CD14-positive monocyte (primary cell): Measurements from ENCODE around the gene CEP128. TPM values are rescaled to one million over a fixed set of nuclear protein-coding genes. Genes with fewer than 3 reads are reported as not detected.

Source experiments
- DNase-seq, 3 donors: peaks; one replicate each; pipeline ENCODE4 v3.0.0-alpha.2; 2011 to 2022
- H2AFZ ChIP-seq: 2 replicates; pipeline ENCODE4 v1.6.0; 2012; ENCODE audit warnings: mild to moderate bottlenecking, low read depth, low read length, inconsistent platforms; ENCODE audit not compliant: insufficient read depth, poor library complexity, severe bottlenecking
- H3K27ac ChIP-seq, 2 donors: 1 replicate in 1 of 2; 2 replicates in 1 of 2; pipeline ENCODE4 v1.5.1; 2012 to 2013; ENCODE audit warnings: low read length in 2 of 2, control low read depth in 1 of 2, inconsistent platforms in 1 of 2, low read depth in 1 of 2, mild to moderate bottlenecking in 1 of 2
- H3K27me3 ChIP-seq, 2 donors: one replicate each; pipeline versions ENCODE4 v1.6.0 to v1.6.1; 2011 to 2013; ENCODE audit warnings: low read length in 2 of 2; ENCODE audit not compliant: control insufficient read depth in 2 of 2, insufficient read depth in 2 of 2
- H3K36me3 ChIP-seq, 2 donors: replicated peaks in 1 of 2; 1 replicate in 1 of 2; 2 replicates in 1 of 2; pipeline versions ENCODE4 v1.5.1 to v1.6.1; 2012 to 2013; ENCODE audit warnings: low read length in 2 of 2, control low read depth in 1 of 2, inconsistent platforms in 1 of 2, mild to moderate bottlenecking in 1 of 2; ENCODE audit not compliant: insufficient read depth in 2 of 2, control insufficient read depth in 1 of 2
- H3K4me1 ChIP-seq, 2 donors: 1 replicate in 1 of 2; 2 replicates in 1 of 2; pipeline versions ENCODE4 v1.5.1 to v1.6.1; 2012 to 2013; ENCODE audit warnings: low read length in 2 of 2, control low read depth in 1 of 2, inconsistent platforms in 1 of 2, mild to moderate bottlenecking in 1 of 2, moderate library complexity in 1 of 2; ENCODE audit not compliant: insufficient read depth in 2 of 2, control insufficient read depth in 1 of 2
- H3K4me2 ChIP-seq: replicated peaks from 2 replicates; pipeline ENCODE3; 2012; ENCODE audit warnings: low read length, moderate library complexity, mild to moderate bottlenecking; ENCODE audit not compliant: poor library complexity, severe bottlenecking; ENCODE audit errors: extremely low read depth
- H3K4me3 ChIP-seq, 3 experiments: fragments of 200-600 bp in 1 of 3; sonication (generic) in 1 of 3; replicated peaks in 1 of 3; 1 replicate in 2 of 3; 2 replicates in 1 of 3; pipeline ENCODE4 v1.5.1; 2011 to 2013; ENCODE audit warnings: low read length in 3 of 3, mild to moderate bottlenecking in 3 of 3, control low read depth in 2 of 3, low read depth in 2 of 3, inconsistent platforms in 1 of 3, moderate library complexity in 1 of 3
- H3K79me2 ChIP-seq: 2 replicates; pipeline ENCODE4 v1.6.0; 2012; ENCODE audit warnings: mild to moderate bottlenecking, control low read depth, inconsistent platforms, low read length, moderate library complexity; ENCODE audit not compliant: insufficient read depth
- H3K9ac ChIP-seq: 2 replicates; pipeline ENCODE4 v1.6.0; 2017; ENCODE audit warnings: low read length, mild to moderate bottlenecking; ENCODE audit not compliant: insufficient read depth, poor library complexity, severe bottlenecking
- H3K9me3 ChIP-seq, 2 donors: replicated peaks in 1 of 2; 1 replicate in 1 of 2; 2 replicates in 1 of 2; pipeline versions ENCODE4 v1.5.1 to v1.6.1; 2012 to 2013; ENCODE audit warnings: low read length in 2 of 2, control low read depth in 1 of 2; ENCODE audit not compliant: control insufficient read depth in 1 of 2, insufficient read depth in 1 of 2
- H4K20me1 ChIP-seq: 2 replicates; pipeline ENCODE4 v1.6.0; 2012; ENCODE audit warnings: mild to moderate bottlenecking, low read length, control low read depth, moderate library complexity; ENCODE audit not compliant: insufficient read depth
- H3K27ac Mint-ChIP-seq, 7 donors: one replicate each; pipeline ENCODE4 v1.8.0; 2020; ENCODE audit warnings: mild to moderate bottlenecking in 7 of 7, mixed read lengths in 7 of 7, moderate library complexity in 6 of 7, inconsistent platforms in 2 of 7
- H3K27me3 Mint-ChIP-seq, 3 donors: one replicate each; pipeline ENCODE4 v1.8.0; 2021 to 2022; ENCODE audit warnings: low read depth in 3 of 3, mild to moderate bottlenecking in 3 of 3, mixed read lengths in 3 of 3, moderate library complexity in 3 of 3, inconsistent platforms in 1 of 3
- H3K36me3 Mint-ChIP-seq, 2 donors: one replicate each; pipeline ENCODE4 v1.8.0; 2020; ENCODE audit warnings: mixed read lengths in 2 of 2, inconsistent platforms in 1 of 2, mild to moderate bottlenecking in 1 of 2
- H3K4me1 Mint-ChIP-seq: one replicate; pipeline ENCODE4 v1.8.0; 2020; ENCODE audit warnings: mild to moderate bottlenecking, mixed read lengths
- H3K4me3 Mint-ChIP-seq, 2 donors: one replicate each; pipeline ENCODE4 v1.8.0; 2020; ENCODE audit warnings: mild to moderate bottlenecking in 2 of 2, mixed read lengths in 2 of 2, moderate library complexity in 1 of 2
- H3K9me3 Mint-ChIP-seq, 7 donors: one replicate each; pipeline ENCODE4 v1.8.0; 2020 to 2022; ENCODE audit warnings: mixed read lengths in 7 of 7, mild to moderate bottlenecking in 6 of 7, moderate library complexity in 6 of 7, inconsistent platforms in 2 of 7
- CTCF ChIP-seq: fragments of 200-600 bp; IDR thresholded peaks from one replicate; pipeline ENCODE4 v1.8.0; 2022; ENCODE audit warnings: antibody characterized with exemption, mild to moderate bottlenecking
- WGBS: methylation state at CpG from one replicate; pipeline ENCODE4 v1.1.5; 2013; ENCODE audit warnings: missing lambda C conversion rate; ENCODE audit not compliant: insufficient coverage; 5-methylcytosine and 5-hydroxymethylcytosine counted together
- intact Hi-C, 2 donors: fragments of 100-400 bp; cut with micrococcal nuclease; formaldehyde crosslinking; loops; one replicate each; pipeline versions ENCODE4 v1.15.0 to v1.15.1; 2023
- polyA plus RNA-seq, 3 donors: library from polyadenylated mRNA; depleted of rRNA in 1 of 3; unstranded in 2 of 3; stranded (reverse) in 1 of 3; fragments of 300-500 nt in 2 of 3; fragments of >200 nt in 1 of 3; fragmentation: Illumina TruSeq in 2 of 3; gene quantifications; 1 replicate in 2 of 3; 2 replicates in 1 of 3; pipeline ENCODE4 v1.2.3, GENCODE V29; 2012 to 2021

Gene CEP128
- polyA plus RNA-seq, 3 donors: 0.41 to 0.88 (median 0.62) TPM

GRCh38 chr14:80762641-80763228 is 178.8 kb downstream of the CEP128 start:
- no peaks in the 10 kb centered on the region for H3K4me1 ChIP-seq
- H3K4me1 Mint-ChIP-seq: no peaks in the 10 kb centered on the region
- no peak overlapping the region for H3K4me3 Mint-ChIP-seq
- no peaks in the 10 kb centered on the region for H3K27me3 ChIP-seq
- peaks cover 0 to 1% (median 0%) of the 10 kb centered on the region in 7 donors for H3K9me3 Mint-ChIP-seq
- no peaks in the 10 kb centered on the region for H4K20me1 ChIP-seq
- H3K4me3 ChIP-seq: no peak overlapping the region
- no CpG with 5 or more reads among the region's 3 CpGs for WGBS
- H3K79me2 ChIP-seq: no peaks in the 10 kb centered on the region
- no peak for DNase-seq
- H3K27me3 Mint-ChIP-seq: peaks cover 0 to 1% (median 0%) of the 10 kb centered on the region in 3 donors
- no peaks in the 10 kb centered on the region for H3K9me3 ChIP-seq
- H3K36me3 ChIP-seq: peaks cover 3 to 9% of the 10 kb centered on the region in 2 donors
- H3K27ac ChIP-seq: no peak overlapping the region
- intact Hi-C loops: no loop called here
- no peak overlapping the region for H3K9ac ChIP-seq
- no peak overlapping the region for H3K4me2 ChIP-seq
- no peak for TF ChIP-seq CTCF
- H3K36me3 Mint-ChIP-seq: peaks cover 23 to 27% of the 10 kb centered on the region in 2 donors
- peak overlapping the region in 1 of 7 donors; percentile 66 for H3K27ac Mint-ChIP-seq
- no peak overlapping the region for H2AFZ ChIP-seq

- H3K27ac ChIP-seq: no peak overlapping the region
- Mint-ChIP-seq H3K27me3 (no peaks in the 10 kb centered on the region), H3K4me1 (no peaks in the 10 kb centered on the region), H3K4me3 (no peak overlapping the region), H3K36me3 (peaks cover 40% of the 10 kb centered on the region in 2 donors), H3K9me3 (no peaks in the 10 kb centered on the region), H3K27ac (no peak overlapping the region)
- H3K27me3 ChIP-seq: no peaks in the 10 kb centered on the region
- intact Hi-C loops: no loop called here
- no peak overlapping the region for H2AFZ ChIP-seq
- peaks cover 0 to 22% of the 10 kb centered on the region in 2 donors for H3K36me3 ChIP-seq
- no peaks in the 10 kb centered on the region for H3K9me3 ChIP-seq
- H3K9ac ChIP-seq: no peak overlapping the region
- no peaks in the 10 kb centered on the region for H4K20me1 ChIP-seq
- 97% methylated on average over 6 of the region's 7 CpGs for WGBS
- no peak for TF ChIP-seq CTCF
- no peaks in the 10 kb centered on the region for H3K79me2 ChIP-seq
- no peak for DNase-seq
- no peak overlapping the region for H3K4me3 ChIP-seq
- H3K4me2 ChIP-seq: no peak overlapping the region
- H3K4me1 ChIP-seq: no peaks in the 10 kb centered on the region
These were observed 186.8 kb downstream of the CEP128 start for GRCh38 chr14:80754696-80755095.
